Astrocyte (in vitro differentiated cells and primary cell): Measurements from ENCODE around the gene DDX1. TPM values are rescaled to one million over a fixed set of nuclear protein-coding genes. Genes with fewer than 3 reads are reported as not detected.

Experiments used
- DNase-seq: peaks from one replicate; pipeline ENCODE4 v3.0.0-alpha.2; 2010; ENCODE audit warnings: low read depth
- FAIRE-seq: peaks from 2 replicates; lab custom pipeline; 2011; peaks lifted over from hg19 to GRCh38; lab: Jason Lieb, UNC
- H2AFZ ChIP-seq: 2 replicates; pipeline ENCODE4 v1.6.0; 2012; ENCODE audit warnings: low read depth, low read length, inconsistent platforms
- H3K27ac ChIP-seq: 2 replicates; pipeline ENCODE4 v1.5.1; 2011; ENCODE audit warnings: low read depth, low read length, inconsistent platforms
- H3K27me3 ChIP-seq: 2 replicates; pipeline ENCODE4 v1.6.0; 2011; ENCODE audit warnings: low read length, inconsistent platforms; ENCODE audit not compliant: insufficient read depth
- H3K36me3 ChIP-seq: 2 replicates; pipeline ENCODE4 v1.5.1; 2011; ENCODE audit warnings: low read length, inconsistent platforms; ENCODE audit not compliant: insufficient read depth
- H3K4me1 ChIP-seq: 2 replicates; pipeline ENCODE4 v1.5.1; 2011; ENCODE audit warnings: low read length, inconsistent platforms; ENCODE audit not compliant: insufficient read depth
- H3K4me2 ChIP-seq: 2 replicates; pipeline ENCODE4 v1.6.0; 2012; ENCODE audit warnings: low read length, inconsistent platforms
- H3K4me3 ChIP-seq: 2 replicates; pipeline ENCODE4 v1.5.1; 2011; ENCODE audit warnings: low read depth, mild to moderate bottlenecking, low read length, inconsistent platforms; ENCODE audit not compliant: insufficient read depth
- H3K79me2 ChIP-seq: 2 replicates; pipeline ENCODE4 v1.6.0; 2012; ENCODE audit warnings: mild to moderate bottlenecking, low read length, inconsistent platforms; ENCODE audit not compliant: insufficient read depth
- H3K9ac ChIP-seq: 2 replicates; pipeline ENCODE4 v1.6.0; 2012; ENCODE audit warnings: mild to moderate bottlenecking, low read length, inconsistent platforms
- H3K9me3 ChIP-seq: 2 replicates; pipeline ENCODE4 v1.5.1; 2012; ENCODE audit warnings: low read depth, mild to moderate bottlenecking, low read length, inconsistent platforms; ENCODE audit not compliant: insufficient read depth
- H4K20me1 ChIP-seq: 2 replicates; pipeline ENCODE4 v1.6.0; 2012; ENCODE audit warnings: low read length, inconsistent platforms; ENCODE audit not compliant: insufficient read depth
- H3K27ac Mint-ChIP-seq: one replicate; pipeline ENCODE4 v1.8.0; 2021; ENCODE audit warnings: mild to moderate bottlenecking, mixed read lengths; ENCODE audit not compliant: unreplicated experiment
- H3K27me3 Mint-ChIP-seq: one replicate; pipeline ENCODE4 v1.8.0; 2021; ENCODE audit warnings: low read depth, mixed read lengths; ENCODE audit not compliant: unreplicated experiment
- H3K36me3 Mint-ChIP-seq: one replicate; pipeline ENCODE4 v1.8.0; 2021; ENCODE audit warnings: low read depth, mixed read lengths; ENCODE audit not compliant: unreplicated experiment
- H3K4me1 Mint-ChIP-seq: one replicate; pipeline ENCODE4 v1.8.0; 2021; ENCODE audit warnings: low read depth, mixed read lengths; ENCODE audit not compliant: unreplicated experiment
- H3K4me3 Mint-ChIP-seq: one replicate; pipeline ENCODE4 v1.8.0; 2021; ENCODE audit warnings: mild to moderate bottlenecking, moderate library complexity, mixed read lengths; ENCODE audit not compliant: unreplicated experiment
- H3K9me3 Mint-ChIP-seq: one replicate; pipeline ENCODE4 v1.8.0; 2021; ENCODE audit warnings: mild to moderate bottlenecking, mixed read lengths; ENCODE audit not compliant: unreplicated experiment
- EZH2 ChIP-seq: IDR thresholded peaks from 2 replicates; pipeline ENCODE4 v1.6.1; 2012; ENCODE audit warnings: mild to moderate bottlenecking, low read length, inconsistent platforms; ENCODE audit not compliant: insufficient read depth
- total RNA-seq: library from RNA; stranded (reverse); gene quantifications from 2 replicates; pipeline ENCODE4 v1.2.1, GENCODE V29; 2021
- TF ChIP-seq, protein P1 (sequence below): IDR thresholded peaks from 2 replicates; pipeline ENCODE4 v1.5.1; 2011; ENCODE audit warnings: low read depth, mild to moderate bottlenecking, inconsistent platforms, low read length, moderate library complexity; ENCODE audit not compliant: insufficient read depth

DDX1 gene
- total RNA-seq, 1 donor from 2014 or later, result 146 TPM

DNA sequence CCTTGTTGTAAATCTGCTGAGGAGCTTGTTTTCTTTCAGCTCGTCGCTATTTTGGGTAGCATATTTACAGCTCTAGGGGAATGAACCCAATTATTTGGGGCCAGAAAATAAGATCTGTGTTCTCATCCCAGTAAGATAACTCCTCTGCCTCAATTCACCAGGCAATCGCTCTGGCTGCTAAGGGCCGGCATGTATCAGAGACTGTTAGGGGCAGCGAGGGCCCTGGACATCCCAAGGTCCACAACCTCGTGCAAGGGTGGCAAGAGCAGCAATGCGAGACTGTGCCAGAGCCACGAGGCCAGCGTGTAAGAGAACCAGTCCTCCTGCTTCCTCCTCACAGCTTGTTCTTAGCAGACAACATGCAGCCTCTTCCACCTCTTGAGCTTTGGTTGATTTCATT lies 66.1 kb downstream of the DDX1 start:
- H3K27ac ChIP-seq, result no peak overlapping the region
- H3K27me3 ChIP-seq, result no peaks in the 10 kb centered on the region
- H4K20me1 ChIP-seq, result no peaks in the 10 kb centered on the region
- no peaks in the 10 kb centered on the region for H3K9me3 ChIP-seq
- H3K4me3 ChIP-seq, result no peak overlapping the region
- H3K9ac ChIP-seq, result no peak overlapping the region
- FAIRE-seq (no peak), DNase-seq (no peak)
- Mint-ChIP-seq H3K4me3 (no peak overlapping the region), H3K9me3 (peaks cover 5% of the 10 kb centered on the region), H3K27ac (no peak overlapping the region), H3K27me3 (peaks cover 38% of the 10 kb centered on the region), H3K36me3 (peaks cover 1% of the 10 kb centered on the region), H3K4me1 (peaks cover 3% of the 10 kb centered on the region)
- no peak overlapping the region for H3K4me2 ChIP-seq
- no peak overlapping the region for H2AFZ ChIP-seq
- no peaks in the 10 kb centered on the region for H3K4me1 ChIP-seq
- H3K79me2 ChIP-seq, result no peaks in the 10 kb centered on the region
- no peaks in the 10 kb centered on the region for H3K36me3 ChIP-seq
- TF ChIP-seq EZH2, result no peak
- TF ChIP-seq, protein P1, sequence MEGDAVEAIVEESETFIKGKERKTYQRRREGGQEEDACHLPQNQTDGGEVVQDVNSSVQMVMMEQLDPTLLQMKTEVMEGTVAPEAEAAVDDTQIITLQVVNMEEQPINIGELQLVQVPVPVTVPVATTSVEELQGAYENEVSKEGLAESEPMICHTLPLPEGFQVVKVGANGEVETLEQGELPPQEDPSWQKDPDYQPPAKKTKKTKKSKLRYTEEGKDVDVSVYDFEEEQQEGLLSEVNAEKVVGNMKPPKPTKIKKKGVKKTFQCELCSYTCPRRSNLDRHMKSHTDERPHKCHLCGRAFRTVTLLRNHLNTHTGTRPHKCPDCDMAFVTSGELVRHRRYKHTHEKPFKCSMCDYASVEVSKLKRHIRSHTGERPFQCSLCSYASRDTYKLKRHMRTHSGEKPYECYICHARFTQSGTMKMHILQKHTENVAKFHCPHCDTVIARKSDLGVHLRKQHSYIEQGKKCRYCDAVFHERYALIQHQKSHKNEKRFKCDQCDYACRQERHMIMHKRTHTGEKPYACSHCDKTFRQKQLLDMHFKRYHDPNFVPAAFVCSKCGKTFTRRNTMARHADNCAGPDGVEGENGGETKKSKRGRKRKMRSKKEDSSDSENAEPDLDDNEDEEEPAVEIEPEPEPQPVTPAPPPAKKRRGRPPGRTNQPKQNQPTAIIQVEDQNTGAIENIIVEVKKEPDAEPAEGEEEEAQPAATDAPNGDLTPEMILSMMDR, result no peak

DNA sequence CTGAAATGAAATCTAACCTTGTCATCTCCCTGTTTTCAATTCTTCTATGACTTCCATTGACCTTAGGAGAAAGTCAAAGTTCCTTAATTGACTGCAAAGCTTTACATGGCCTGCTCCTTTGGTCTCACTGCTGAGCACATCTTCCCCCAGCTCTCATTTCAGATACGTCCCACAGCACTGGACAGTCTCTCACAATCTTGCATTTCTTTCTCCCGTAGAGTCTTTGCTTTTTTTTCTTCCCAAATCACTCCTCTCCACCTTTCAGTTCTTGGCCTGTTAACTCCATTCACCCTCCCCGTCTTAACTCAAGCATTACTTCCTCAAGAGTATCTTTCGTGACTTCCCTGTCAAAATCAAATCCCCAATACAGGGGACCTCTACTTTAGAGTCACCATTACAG lies 67.2 kb downstream of the DDX1 start:
- Mint-ChIP-seq H3K4me1 (no peaks in the 10 kb centered on the region), H3K36me3 (no peaks in the 10 kb centered on the region), H3K27me3 (peaks cover 30% of the 10 kb centered on the region), H3K4me3 (no peak overlapping the region), H3K27ac (no peak overlapping the region), H3K9me3 (peaks cover 6% of the 10 kb centered on the region)
- FAIRE-seq, result no peak
- H3K4me1 ChIP-seq, result no peaks in the 10 kb centered on the region
- no peak overlapping the region for H3K4me3 ChIP-seq
- no peak overlapping the region for H3K27ac ChIP-seq
- H3K79me2 ChIP-seq, result no peaks in the 10 kb centered on the region
- no peak overlapping the region for H3K4me2 ChIP-seq
- H3K9ac ChIP-seq, result no peak overlapping the region
- H4K20me1 ChIP-seq, result no peaks in the 10 kb centered on the region
- TF ChIP-seq, protein P1, result no peak
- no peak for TF ChIP-seq EZH2
- no peaks in the 10 kb centered on the region for H3K27me3 ChIP-seq
- H3K36me3 ChIP-seq, result no peaks in the 10 kb centered on the region
- peaks cover 1% of the 10 kb centered on the region for H3K9me3 ChIP-seq
- no peak overlapping the region for H2AFZ ChIP-seq
- DNase-seq, result no peak

DNA sequence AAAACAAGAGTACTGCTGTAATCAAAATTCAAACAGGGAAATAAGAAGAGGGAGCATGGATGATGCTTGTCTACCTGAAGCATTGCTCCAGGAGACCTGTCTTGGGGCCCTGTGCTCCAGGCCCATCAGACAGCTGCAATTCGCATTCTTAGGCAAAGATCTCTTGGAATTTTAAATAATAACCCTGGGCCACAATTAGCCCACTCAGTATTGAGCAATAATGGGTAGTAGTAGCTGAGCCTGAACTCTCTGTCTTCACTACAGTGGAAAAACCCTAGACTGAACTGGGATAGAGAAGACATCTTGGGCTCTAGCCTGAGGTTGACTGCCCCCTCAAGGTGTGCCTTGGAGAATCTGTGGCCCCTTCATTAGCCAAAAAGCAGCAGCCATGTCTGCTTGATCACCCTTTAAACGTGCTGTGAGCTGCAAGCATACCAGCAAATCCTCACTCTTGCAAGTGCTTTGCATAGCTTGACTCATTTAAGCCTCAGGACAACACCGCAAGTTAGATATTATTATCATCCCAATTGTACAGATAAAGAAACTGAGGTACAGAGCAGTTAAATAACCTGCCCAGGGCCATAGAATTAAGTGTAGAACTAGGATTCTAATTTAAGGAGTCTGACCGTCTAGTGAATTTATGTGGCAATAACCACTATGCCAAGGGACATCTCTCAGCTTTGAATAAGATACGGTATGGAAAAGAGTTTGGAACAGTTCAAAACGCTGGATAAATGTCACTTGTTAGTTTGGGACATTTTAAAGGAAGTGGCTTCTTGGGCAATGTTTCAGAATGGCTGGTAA lies 69.0 kb downstream of the DDX1 start:
- peaks cover 10% of the 10 kb centered on the region for H3K9me3 Mint-ChIP-seq
- no peak for DNase-seq

More for the DNA sequence above, 69.0 kb downstream of the DDX1 start:
- no peaks in the 10 kb centered on the region for H3K27me3 ChIP-seq
- no peak overlapping the region for H3K9ac ChIP-seq
- no peak for FAIRE-seq
- H3K27ac ChIP-seq, result no peak overlapping the region
- no peaks in the 10 kb centered on the region for H4K20me1 ChIP-seq
- no peaks in the 10 kb centered on the region for H3K36me3 Mint-ChIP-seq
- TF ChIP-seq, protein P1, result no peak
- TF ChIP-seq EZH2, result no peak
- no peaks in the 10 kb centered on the region for H3K4me1 Mint-ChIP-seq
- H3K4me1 ChIP-seq, result no peaks in the 10 kb centered on the region
- no peak overlapping the region for H3K4me3 Mint-ChIP-seq
- no peak overlapping the region for H3K27ac Mint-ChIP-seq
- H3K9me3 ChIP-seq, result peaks cover 4% of the 10 kb centered on the region
- no peak overlapping the region for H2AFZ ChIP-seq
- no peak overlapping the region for H3K4me3 ChIP-seq
- H3K4me2 ChIP-seq, result no peak overlapping the region
- H3K36me3 ChIP-seq, result no peaks in the 10 kb centered on the region
- no peaks in the 10 kb centered on the region for H3K79me2 ChIP-seq
- H3K27me3 Mint-ChIP-seq, result peaks cover 19% of the 10 kb centered on the region
